ENCODE results near the gene HAAO.

DNA sequence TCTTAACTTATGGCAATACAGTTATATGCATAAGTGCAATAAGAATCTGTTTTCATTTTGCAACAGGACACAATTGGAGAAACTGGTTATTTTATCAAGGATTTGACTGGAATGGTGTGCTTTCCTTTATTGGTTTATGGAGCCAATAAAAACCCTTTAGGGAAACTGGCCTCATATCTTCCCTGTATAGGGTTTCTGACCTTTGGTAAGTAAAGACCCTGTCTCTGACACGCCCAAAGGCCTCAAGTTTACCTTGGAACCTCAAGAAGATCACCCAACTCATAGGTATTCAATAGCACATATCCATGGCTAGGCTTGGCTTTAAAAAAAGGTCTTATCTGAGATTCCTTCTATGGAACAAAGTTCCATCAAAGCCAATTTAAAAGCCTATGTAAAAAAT lies 11.2 kb downstream of the HAAO start:
- no peak for TF ChIP-seq CTCF (IDR thresholded peaks at IDR 0.05)
- TF ChIP-seq ZFX (IDR thresholded peaks at IDR 0.05; ENCODE audit: borderline replicate concordance): no peak
